Measurements from ENCODE around the gene CABLES2. TPM values are rescaled to one million over a fixed set of nuclear protein-coding genes. Genes with fewer than 3 reads are reported as not detected.

CABLES2 gene
- total and polyA plus RNA-seq, 10 of the 15 experiments (the other 5 are each of a cell fraction or from before 2014, with no cell fraction given): 2.2 to 14.9 (median 5.3) TPM

DNA sequence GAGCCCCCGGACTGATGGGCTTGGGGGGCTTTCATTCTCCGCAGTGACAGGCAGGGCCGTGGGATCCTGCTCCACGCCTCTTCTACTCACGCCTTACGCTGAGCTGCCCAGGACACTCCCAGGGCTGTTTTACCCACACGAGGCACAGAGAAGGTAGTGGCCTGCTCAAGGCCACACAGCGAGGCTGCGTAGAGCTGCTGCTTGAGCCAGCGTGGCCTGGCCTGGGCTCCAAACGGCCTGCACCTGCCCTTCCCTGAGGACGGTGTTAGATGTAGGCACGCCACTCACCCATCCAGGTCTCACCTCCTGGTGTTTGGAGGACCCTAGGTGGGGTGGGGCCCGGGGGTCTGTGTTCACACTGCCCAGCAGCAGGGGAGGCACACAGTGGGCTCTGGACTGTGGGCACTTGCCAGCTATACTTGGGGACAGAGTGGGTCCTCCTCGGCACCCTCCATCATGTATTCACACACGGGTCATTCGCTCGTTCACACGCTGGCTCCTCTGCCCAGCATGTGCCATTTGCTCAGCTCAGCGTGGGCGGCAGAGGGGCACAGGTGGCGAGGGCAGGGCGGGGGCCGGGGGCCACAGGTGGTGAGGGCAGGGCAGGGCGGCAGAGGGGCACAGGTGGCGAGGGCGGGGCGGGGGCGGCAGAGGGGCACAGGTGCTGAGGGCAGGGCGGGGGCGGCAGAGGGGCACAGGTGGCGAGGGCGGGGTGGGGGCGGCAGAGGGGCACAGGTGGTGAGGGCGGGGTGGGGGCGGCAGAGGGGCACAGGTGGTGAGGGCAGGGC is 38.7 kb upstream of the CABLES2 start:
- H3K27me3 ChIP-seq (replicated peaks in 1 of 2; ENCODE audit: control insufficient read depth in 2 of 2, insufficient read depth in 2 of 2, low read length in 1 of 2): peaks cover 0 to 4% of the 10 kb centered on the region in 2 experiments; a peak in 2 of 4 replicates
- TF ChIP-seq TARDBP (IDR thresholded peaks at IDR 0.05; ENCODE audit: borderline replicate concordance) (no peak), NFIC (IDR thresholded peaks at IDR 0.05; ENCODE audit: low read depth, low read length) (no peak), RAD51 (IDR thresholded peaks at IDR 0.05) (no peak), KAT2A (conservative IDR thresholded peaks at IDR 0.05; ENCODE audit: control insufficient read depth, low read depth, low read length) (no peak), SUPT20H (IDR thresholded peaks at IDR 0.05; ENCODE audit: borderline replicate concordance, control insufficient read depth, low read depth, low read length) (no peak), TCF3 (IDR thresholded peaks at IDR 0.05; ENCODE audit: borderline replicate concordance, insufficient read depth, low read depth, low read length) (no peak), FOXK2 (IDR thresholded peaks at IDR 0.05) (no peak), CHD2 (IDR thresholded peaks at IDR 0.05; ENCODE audit: borderline replicate concordance, low read depth, low read length) (no peak), RFX5 (IDR thresholded peaks at IDR 0.05; ENCODE audit: low read depth, low read length) (no peak), HDAC2 (IDR thresholded peaks at IDR 0.05) (no peak), ZNF24 (IDR thresholded peaks at IDR 0.05) (no peak), MYC (IDR thresholded peaks at IDR 0.05; ENCODE audit: insufficient read depth, insufficient read length, insufficient replicate concordance, low read length, severe bottlenecking) (no peak), PML (IDR thresholded peaks at IDR 0.05; ENCODE audit: low read length) (no peak), ZZZ3 (IDR thresholded peaks at IDR 0.05; ENCODE audit: control insufficient read depth, insufficient read length, low read depth) (no peak)
- in situ Hi-C loops (cut with MboI) (no loop called here), intact Hi-C loops (cut with micrococcal nuclease; ENCODE audit: unreplicated experiment) (no loop called here)
- H2AFZ ChIP-seq (ENCODE audit: control insufficient read depth, low read depth, low read length): no peak overlapping the region
- H4K20me1 ChIP-seq (ENCODE audit: control insufficient read depth, insufficient read depth): no peaks in the 10 kb centered on the region
- CTCF ChIA-PET: no interaction called here
- H3K4me1 ChIP-seq (ENCODE audit: control insufficient read depth, insufficient read depth, low read length): no peaks in the 10 kb centered on the region
- POLR2A ChIA-PET: no interaction called here
- SMC1A ChIA-PET (ENCODE audit: uncharacterized antibody, unreplicated experiment): no interaction called here
- BruUV-seq (replicated peaks): no TSS peak
- RAD21 ChIA-PET (ENCODE audit: unreplicated experiment): no interaction called here
- no peaks in the 10 kb centered on the region for H3K9me3 ChIP-seq (replicated peaks; ENCODE audit: control insufficient read depth, insufficient read depth, low read length)
- no peaks in the 10 kb centered on the region for H3K36me3 ChIP-seq (ENCODE audit: control insufficient read depth in 2 of 2, insufficient read depth in 2 of 2, low read length in 1 of 2)
- no peak overlapping the region for H3K27ac ChIP-seq (ENCODE audit: control insufficient read depth, insufficient read depth)
- no peaks in the 10 kb centered on the region for H3K79me2 ChIP-seq (ENCODE audit: control insufficient read depth, insufficient read depth, low read length)
- ATAC-seq (no peak), FAIRE-seq (no peak), DNase-seq (ENCODE audit: low read depth, low spot score) (no peak)
- 52% methylated on average over 19 of the region's 36 CpGs for WGBS (ENCODE audit: insufficient coverage, insufficient replicate concordance, low lambda C conversion rate, missing lambda C conversion rate)
- no peak overlapping the region for H3K4me2 ChIP-seq (ENCODE audit: control insufficient read depth, insufficient read depth)
- no peak overlapping the region for H3K4me3 ChIP-seq
- H3K9ac ChIP-seq (ENCODE audit: control insufficient read depth, insufficient read depth, low read length): no peak overlapping the region
